Middle frontal gyrus (tissue), 1 donor: Measurements from ENCODE around the gene SETD7.
A peak's percentile ranks its signal among the peaks of the same experiment; 100 is the strongest.

Source experiments
- DNase-seq: peaks from one replicate; pipeline ENCODE4 v3.0.0-alpha.2; 2015; ENCODE audit warnings: low spot score; ENCODE audit errors: extremely low spot score

SETD7 gene

GRCh38 chr4:139574641-139575040 lies 18.6 kb upstream of the SETD7 start:
- DNase-seq, result no peak

- DNase-seq, result no peak
These were observed 12.4 kb upstream of the SETD7 start for GRCh38 chr4:139568206-139568955.

GRCh38 chr4:139567159-139567870 lies 11.3 kb upstream of the SETD7 start:
- no peak for DNase-seq

- no peak for DNase-seq
These were observed 8.5 kb upstream of the SETD7 start for GRCh38 chr4:139564502-139564901.

- DNase-seq, result no peak
These were observed 7.5 kb upstream of the SETD7 start for GRCh38 chr4:139563515-139563914.

GRCh38 chr4:139562839-139563238 lies 6.8 kb upstream of the SETD7 start:
- no peak for DNase-seq

GRCh38 chr4:139562067-139562684 lies 6.2 kb upstream of the SETD7 start:
- no peak for DNase-seq

- DNase-seq, result no peak
These were observed 4.5 kb upstream of the SETD7 start for GRCh38 chr4:139560406-139561104.

- DNase-seq, result no peak
These were observed 3.7 kb upstream of the SETD7 start for GRCh38 chr4:139559687-139560086.

- DNase-seq, result no peak
These were observed 3.1 kb upstream of the SETD7 start for GRCh38 chr4:139559089-139559479.

GRCh38 chr4:139558235-139559088 lies 2.4 kb upstream of the SETD7 start:
- DNase-seq, result no peak

- DNase-seq, result no peak
These were observed 1.6 kb upstream of the SETD7 start for GRCh38 chr4:139557556-139558110.

GRCh38 chr4:139556724-139557555 lies 921 bp upstream of the SETD7 start:
- DNase-seq, result no peak

- DNase-seq, result no peak
These were observed 331 bp downstream of the SETD7 start for GRCh38 chr4:139555705-139556070.

GRCh38 chr4:139554893-139555704 lies 920 bp downstream of the SETD7 start:
- peak; percentile 66 for DNase-seq

- no peak for DNase-seq
These were observed 1.5 kb downstream of the SETD7 start for GRCh38 chr4:139554642-139554892.

GRCh38 chr4:139553751-139554641 lies 2.0 kb downstream of the SETD7 start:
- no peak for DNase-seq
